ENCODE results near the gene KCNC3. TPM values are rescaled to one million over a fixed set of nuclear protein-coding genes. Genes with fewer than 3 reads are reported as not detected.

Gene KCNC3
- total and polyA plus RNA-seq, 2 of the 13 experiments (the other 11 are each of a cell fraction or from before 2014, with no cell fraction given): 0.29 to 1.7 TPM

DNA sequence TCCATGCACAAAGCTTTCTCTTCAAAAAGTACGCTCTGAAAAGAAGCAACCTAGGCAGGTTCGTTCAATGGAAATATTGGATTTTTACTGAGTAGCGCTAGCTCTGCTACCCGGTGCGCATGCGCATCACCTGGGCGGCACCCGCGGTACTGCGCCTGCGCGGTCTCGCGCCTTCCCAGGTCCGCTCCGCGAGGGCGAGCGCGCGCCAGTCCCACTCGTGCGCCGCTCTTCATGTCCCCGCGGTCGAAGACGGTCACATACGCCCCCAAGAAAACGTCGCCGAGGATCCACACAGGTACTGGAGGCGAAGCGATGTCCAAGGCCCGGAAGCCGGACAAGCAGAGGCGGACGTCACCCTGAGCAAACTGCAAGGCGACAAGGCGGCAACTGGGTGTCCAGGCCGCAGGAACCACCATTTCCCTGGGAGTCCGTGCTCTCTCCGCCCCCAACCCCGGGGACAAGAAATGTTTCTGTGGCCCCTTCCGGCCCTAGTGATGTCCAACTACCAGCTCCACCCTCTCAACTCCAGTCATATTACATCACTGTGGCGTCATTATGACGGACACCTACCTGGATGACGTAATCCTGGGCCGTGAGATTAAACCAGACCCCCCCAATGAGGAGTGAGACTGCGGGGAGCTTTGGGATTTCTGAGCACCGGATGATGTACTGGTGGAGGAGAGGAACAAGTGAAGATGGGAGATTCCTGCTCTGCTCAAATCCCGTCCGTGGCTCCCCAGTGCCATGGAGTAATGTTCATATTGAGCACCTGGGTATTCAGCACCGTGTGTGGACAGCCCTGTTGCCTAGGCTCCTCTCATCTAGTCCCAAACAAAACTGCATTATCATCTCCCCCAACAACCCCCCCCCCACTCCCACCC is 4.8 kb upstream of the KCNC3 start (continued):
- TF ChIP-seq, protein P1, sequence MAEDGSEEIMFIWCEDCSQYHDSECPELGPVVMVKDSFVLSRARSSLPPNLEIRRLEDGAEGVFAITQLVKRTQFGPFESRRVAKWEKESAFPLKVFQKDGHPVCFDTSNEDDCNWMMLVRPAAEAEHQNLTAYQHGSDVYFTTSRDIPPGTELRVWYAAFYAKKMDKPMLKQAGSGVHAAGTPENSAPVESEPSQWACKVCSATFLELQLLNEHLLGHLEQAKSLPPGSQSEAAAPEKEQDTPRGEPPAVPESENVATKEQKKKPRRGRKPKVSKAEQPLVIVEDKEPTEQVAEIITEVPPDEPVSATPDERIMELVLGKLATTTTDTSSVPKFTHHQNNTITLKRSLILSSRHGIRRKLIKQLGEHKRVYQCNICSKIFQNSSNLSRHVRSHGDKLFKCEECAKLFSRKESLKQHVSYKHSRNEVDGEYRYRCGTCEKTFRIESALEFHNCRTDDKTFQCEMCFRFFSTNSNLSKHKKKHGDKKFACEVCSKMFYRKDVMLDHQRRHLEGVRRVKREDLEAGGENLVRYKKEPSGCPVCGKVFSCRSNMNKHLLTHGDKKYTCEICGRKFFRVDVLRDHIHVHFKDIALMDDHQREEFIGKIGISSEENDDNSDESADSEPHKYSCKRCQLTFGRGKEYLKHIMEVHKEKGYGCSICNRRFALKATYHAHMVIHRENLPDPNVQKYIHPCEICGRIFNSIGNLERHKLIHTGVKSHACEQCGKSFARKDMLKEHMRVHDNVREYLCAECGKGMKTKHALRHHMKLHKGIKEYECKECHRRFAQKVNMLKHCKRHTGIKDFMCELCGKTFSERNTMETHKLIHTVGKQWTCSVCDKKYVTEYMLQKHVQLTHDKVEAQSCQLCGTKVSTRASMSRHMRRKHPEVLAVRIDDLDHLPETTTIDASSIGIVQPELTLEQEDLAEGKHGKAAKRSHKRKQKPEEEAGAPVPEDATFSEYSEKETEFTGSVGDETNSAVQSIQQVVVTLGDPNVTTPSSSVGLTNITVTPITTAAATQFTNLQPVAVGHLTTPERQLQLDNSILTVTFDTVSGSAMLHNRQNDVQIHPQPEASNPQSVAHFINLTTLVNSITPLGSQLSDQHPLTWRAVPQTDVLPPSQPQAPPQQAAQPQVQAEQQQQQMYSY (CRISPR knock-in tag; IDR thresholded peaks at IDR 0.05): no peak; the same call in 1 of the 2 replicates
- TF ChIP-seq ZNF747 (CRISPR knock-in tag; IDR thresholded peaks at IDR 0.05; ENCODE audit: borderline replicate concordance) (no peak), ISX (CRISPR knock-in tag; conservative IDR thresholded peaks at IDR 0.05) (peak; percentile 86), EED (CRISPR knock-in tag; IDR thresholded peaks at IDR 0.05) (peak; percentile 80; the same call in 1 of the 2 replicates), GFI1 (CRISPR knock-in tag; IDR thresholded peaks at IDR 0.05; ENCODE audit: borderline replicate concordance) (no peak), FLYWCH1 (CRISPR knock-in tag; IDR thresholded peaks at IDR 0.05) (no peak), AKAP8 (CRISPR knock-in tag; IDR thresholded peaks at IDR 0.05) (peak; percentile 68; the same call in 1 of the 2 replicates), ZNF180 (CRISPR knock-in tag; IDR thresholded peaks at IDR 0.05; ENCODE audit: borderline replicate concordance, low read depth) (0 out of 2 replicates have a peak, but pooled peaks have one; percentile 54), ZNF737 (CRISPR knock-in tag; IDR thresholded peaks at IDR 0.05; ENCODE audit: borderline replicate concordance) (no peak), MIXL1 (CRISPR knock-in tag; IDR thresholded peaks at IDR 0.05) (no peak)
- TF ChIP-seq, protein P2, sequence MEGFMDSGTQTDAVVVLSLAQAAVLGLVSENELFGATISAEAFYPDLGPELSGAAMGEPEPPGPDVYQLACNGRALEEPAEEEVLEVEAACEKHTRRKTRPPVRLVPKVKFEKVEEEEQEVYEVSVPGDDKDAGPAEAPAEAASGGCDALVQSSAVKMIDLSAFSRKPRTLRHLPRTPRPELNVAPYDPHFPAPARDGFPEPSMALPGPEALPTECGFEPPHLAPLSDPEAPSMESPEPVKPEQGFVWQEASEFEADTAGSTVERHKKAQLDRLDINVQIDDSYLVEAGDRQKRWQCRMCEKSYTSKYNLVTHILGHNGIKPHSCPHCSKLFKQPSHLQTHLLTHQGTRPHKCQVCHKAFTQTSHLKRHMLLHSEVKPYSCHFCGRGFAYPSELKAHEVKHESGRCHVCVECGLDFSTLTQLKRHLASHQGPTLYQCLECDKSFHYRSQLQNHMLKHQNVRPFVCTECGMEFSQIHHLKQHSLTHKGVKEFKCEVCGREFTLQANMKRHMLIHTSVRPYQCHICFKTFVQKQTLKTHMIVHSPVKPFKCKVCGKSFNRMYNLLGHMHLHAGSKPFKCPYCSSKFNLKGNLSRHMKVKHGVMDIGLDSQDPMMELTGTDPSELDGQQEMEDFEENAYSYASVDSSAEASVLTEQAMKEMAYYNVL (CRISPR knock-in tag; IDR thresholded peaks at IDR 0.05; ENCODE audit: borderline replicate concordance): peak; percentile 68; the same call in 1 of the 2 replicates
- TF ChIP-seq, protein P3, sequence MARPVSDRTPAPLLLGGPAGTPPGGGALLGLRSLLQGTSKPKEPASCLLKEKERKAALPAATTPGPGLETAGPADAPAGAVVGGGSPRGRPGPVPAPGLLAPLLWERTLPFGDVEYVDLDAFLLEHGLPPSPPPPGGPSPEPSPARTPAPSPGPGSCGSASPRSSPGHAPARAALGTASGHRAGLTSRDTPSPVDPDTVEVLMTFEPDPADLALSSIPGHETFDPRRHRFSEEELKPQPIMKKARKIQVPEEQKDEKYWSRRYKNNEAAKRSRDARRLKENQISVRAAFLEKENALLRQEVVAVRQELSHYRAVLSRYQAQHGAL (CRISPR knock-in tag; IDR thresholded peaks at IDR 0.05; ENCODE audit: not compliant biosample characterization): peak; percentile 89
- TF ChIP-seq, protein P4, sequence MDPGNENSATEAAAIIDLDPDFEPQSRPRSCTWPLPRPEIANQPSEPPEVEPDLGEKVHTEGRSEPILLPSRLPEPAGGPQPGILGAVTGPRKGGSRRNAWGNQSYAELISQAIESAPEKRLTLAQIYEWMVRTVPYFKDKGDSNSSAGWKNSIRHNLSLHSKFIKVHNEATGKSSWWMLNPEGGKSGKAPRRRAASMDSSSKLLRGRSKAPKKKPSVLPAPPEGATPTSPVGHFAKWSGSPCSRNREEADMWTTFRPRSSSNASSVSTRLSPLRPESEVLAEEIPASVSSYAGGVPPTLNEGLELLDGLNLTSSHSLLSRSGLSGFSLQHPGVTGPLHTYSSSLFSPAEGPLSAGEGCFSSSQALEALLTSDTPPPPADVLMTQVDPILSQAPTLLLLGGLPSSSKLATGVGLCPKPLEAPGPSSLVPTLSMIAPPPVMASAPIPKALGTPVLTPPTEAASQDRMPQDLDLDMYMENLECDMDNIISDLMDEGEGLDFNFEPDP (CRISPR knock-in tag; conservative IDR thresholded peaks at IDR 0.05): 0 out of 2 replicates have a peak, but pooled peaks have one; percentile 43
- TF ChIP-seq, protein P5, sequence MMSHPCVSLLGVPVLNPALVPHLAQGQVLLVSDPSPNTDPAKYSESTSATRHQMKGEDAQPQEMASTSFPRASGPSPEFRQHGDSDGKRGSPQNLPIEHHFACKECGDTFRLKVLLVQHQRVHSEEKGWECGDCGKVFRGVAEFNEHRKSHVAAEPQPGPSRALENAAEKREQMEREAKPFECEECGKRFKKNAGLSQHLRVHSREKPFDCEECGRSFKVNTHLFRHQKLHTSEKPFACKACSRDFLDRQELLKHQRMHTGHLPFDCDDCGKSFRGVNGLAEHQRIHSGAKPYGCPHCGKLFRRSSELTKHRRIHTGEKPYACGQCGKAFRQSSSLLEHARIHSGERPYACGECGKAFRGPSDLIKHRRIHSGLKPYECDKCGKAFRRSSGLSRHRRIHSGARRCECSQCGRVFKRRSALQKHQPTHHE (CRISPR knock-in tag; IDR thresholded peaks at IDR 0.05; ENCODE audit: borderline replicate concordance): peak; percentile 89

Data from HepG2 (cell line).